GM21526 (cell line): ENCODE results near the gene PTPRCAP.
"Not testable (repeated sequence)": the region's sequence is repeated elsewhere in the genome, so short reads cannot be mapped to it uniquely, and the experiment has no call there.

Experiments used
- ATAC-seq: cut with Tn5 transposase; IDR thresholded peaks from one replicate; pipeline ENCODE4 v1.9.1; 2021; ENCODE audit warnings: moderate library complexity; ENCODE audit not compliant: unreplicated experiment, low FRiP score

The PTPRCAP gene

GRCh38 chr11:67412495-67413179 is 24.8 kb downstream of the PTPRCAP start:
- ATAC-seq: no peak

DNA sequence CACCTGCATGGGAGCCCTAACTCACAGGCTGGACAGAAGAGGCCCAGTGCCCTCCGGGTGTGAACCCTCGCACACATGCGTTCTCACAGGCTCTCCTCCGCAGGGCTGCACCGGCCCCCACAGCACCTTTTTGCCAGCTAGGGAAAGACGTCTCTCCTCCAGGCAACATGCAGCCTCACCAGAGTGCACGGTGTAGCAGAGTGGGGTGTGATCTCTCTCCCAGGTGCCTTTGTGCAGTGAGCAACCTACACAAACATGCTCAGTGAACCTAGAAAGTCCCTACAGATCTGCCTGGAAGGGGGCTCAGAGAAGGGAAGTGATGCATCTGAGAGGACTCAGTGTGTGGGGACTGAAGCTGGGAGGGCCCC is 25.7 kb downstream of the PTPRCAP start:
- no peak for ATAC-seq

DNA sequence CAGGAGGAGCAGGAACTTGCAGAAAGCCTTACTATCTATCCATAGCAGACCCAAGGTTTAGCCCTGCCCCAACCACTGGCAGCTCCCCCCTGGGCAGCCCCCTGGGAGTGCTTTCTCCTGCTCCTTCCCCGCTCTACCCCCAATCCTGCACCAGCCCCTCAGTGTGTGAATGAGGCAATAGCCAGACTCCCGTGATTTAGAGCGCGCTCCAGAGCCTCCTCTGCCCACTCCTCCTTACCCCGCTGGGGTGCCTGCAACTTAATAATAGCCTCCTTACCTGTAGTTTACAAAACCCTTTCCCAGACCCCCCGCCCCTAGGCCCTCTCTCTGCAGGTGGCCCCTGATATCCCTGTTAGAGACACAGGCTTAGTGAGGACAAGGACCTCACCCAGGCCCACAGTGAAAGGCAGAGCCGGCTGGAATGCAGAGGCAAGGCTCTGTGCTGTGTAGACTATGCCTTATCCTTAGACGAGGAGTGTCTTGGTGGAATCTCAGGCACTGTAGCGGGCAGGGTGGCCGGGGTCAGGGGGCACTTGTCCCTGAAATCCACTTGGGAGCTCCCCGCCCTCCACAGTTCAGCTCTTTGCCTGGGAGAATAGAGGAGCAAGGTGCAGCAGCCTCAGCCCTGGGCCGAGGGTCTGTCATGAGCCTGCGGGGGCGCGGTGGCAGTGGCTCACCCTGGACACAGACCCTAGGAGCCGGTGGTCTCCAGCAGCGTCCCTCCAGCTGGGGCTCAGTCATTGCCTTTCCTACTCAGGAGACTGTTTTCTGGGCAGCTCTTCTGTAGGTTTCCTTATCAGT is 26.3 kb downstream of the PTPRCAP start:
- no peak for ATAC-seq

GRCh38 chr11:67410369-67410831 is 27.1 kb downstream of the PTPRCAP start:
- ATAC-seq: no peak

GRCh38 chr11:67409781-67410368 is 27.6 kb downstream of the PTPRCAP start:
- ATAC-seq: no peak

DNA sequence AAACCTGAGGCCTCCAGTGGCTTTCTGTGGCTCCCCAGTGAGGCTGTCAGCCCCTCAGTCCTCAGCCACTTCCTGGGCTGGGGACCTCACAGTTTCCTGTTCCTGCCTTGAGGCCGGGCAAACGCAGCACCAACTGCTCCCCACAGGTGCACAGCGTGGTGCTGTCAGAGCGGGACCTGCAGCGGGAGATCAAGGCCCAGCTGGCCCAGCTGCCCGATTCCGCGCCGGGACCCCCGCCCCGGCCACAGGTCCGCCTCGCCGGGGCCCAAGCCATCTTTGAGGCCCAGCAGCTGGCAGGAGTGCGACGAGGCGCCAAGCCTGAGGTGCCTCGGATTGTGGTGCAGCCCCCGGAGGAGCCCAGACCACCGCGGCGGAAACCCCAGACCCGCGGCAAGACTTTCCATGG is 28.2 kb downstream of the PTPRCAP start:
- no peak for ATAC-seq

- ATAC-seq: no peak
Observed at GRCh38 chr11:67408437-67409200, 28.9 kb downstream of the PTPRCAP start.

GRCh38 chr11:67407688-67408163 is 29.8 kb downstream of the PTPRCAP start:
- ATAC-seq: no peak

DNA sequence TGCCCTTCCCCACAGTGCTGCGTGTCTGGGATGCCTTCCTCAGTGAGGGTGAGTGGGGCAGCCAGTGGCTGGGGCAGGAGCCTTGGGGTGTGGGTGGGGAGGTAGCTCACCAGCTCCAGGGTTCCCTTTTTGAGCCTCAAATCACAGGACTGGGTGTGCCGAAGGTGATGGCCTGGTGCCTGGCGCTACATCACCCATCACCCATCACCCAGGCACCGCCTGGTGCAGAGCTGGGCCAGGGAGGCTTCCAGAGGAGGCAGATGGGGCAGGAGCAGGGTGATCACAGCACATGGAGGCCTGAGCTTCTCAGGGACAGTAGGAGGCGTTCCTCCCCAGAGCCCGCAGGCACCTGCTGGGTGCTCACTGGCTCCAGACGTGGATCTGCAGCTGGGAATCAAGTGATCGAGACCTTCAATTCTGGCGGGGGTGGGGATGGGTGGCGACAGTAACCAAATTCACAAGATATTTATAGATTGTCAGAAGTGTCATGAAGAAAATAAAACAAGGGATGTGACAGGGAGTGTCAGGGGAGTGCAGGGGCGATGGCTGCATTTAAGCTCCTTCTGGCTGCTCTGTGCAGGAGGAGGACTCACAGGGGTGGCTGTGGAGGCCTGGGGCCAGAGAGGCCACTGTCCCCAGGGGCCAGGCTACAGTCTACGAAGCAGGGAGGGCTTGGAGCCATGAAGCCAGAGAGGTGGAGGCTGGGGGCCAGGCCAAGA is 30.4 kb downstream of the PTPRCAP start:
- no peak for ATAC-seq

DNA sequence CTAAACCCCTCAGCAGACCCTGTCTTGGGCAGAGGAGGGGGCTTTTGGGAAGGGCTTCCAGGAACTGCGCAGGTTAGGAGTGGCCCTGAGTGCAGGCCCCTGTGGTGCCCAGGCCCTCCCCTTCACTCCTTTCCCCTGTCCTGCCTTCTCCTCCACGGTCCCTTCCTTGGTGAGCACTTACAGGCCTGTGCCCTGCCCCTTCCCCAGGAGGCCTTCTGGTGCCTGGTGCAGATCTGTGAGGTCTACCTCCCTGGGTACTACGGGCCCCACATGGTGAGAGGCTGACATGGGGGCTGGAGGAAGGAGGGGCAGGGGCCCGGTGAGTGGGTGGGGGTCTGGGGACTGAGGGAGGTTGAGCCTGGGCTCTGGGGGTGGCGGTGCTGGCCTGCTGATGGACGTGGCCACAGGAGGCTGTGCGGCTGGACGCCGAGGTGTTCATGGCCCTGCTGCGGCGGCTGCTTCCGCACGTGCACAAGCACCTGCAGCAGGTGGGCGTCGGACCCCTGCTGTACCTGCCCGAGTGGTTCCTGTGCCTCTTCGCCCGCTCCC is 31.0 kb downstream of the PTPRCAP start:
- no peak for ATAC-seq

DNA sequence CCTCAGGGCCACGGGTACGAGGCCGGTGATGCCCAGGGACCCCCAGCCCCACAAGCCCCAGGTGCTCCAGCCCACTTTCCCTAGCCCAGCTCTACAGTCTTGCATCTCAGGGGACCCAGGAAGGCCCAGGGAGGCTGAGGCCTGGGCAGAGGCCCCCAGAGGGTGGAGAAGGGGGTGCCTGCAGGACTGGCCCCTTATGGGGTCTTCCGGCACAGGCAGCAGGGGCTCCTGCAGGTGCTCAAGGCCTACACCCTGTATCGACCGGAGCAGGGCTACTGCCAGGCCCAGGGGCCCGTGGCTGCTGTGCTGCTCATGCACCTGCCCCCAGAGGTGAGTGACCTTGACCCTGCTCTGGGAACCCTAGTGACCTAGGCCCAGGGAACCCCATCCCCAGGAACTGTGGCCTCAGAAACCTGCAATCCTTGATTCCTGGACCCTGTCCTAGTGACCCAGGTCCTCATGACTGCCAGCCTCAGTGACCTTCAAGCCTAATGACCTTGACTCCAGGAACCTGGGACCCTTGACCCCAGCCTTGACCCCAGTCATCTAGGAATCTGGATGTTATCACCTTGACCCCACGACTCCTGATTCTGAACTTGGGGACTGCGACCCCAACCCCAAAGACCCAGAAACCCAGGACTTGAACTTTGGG is 31.7 kb downstream of the PTPRCAP start:
- ATAC-seq: no peak

- ATAC-seq: no peak
Observed at GRCh38 chr11:67405196-67405567, 32.3 kb downstream of the PTPRCAP start.

GRCh38 chr11:67404515-67405195 is 32.8 kb downstream of the PTPRCAP start:
- ATAC-seq: no peak

DNA sequence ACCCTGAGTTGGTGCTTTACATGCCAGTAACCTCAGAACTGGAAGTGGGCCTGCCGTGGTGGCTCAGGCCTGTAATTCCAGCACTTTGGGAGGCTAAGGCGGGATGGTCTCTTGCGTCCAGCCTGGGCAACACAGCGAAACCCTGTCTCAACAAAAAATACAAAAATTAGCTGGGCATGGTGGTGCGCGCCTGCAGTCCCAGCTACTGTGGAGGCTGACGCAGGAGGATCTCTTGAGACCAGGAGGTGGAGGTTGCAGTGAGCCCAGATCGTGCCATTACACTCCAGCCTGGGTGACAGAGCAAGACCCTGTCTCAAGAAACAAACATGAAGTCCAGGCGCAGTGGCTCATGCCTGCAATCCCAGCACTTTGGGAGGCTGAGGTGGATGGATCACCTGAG is 34.4 kb downstream of the PTPRCAP start:
- not testable (repeated sequence) for ATAC-seq

GRCh38 chr11:67402192-67402839 is 35.2 kb downstream of the PTPRCAP start:
- ATAC-seq: not testable (repeated sequence)

DNA sequence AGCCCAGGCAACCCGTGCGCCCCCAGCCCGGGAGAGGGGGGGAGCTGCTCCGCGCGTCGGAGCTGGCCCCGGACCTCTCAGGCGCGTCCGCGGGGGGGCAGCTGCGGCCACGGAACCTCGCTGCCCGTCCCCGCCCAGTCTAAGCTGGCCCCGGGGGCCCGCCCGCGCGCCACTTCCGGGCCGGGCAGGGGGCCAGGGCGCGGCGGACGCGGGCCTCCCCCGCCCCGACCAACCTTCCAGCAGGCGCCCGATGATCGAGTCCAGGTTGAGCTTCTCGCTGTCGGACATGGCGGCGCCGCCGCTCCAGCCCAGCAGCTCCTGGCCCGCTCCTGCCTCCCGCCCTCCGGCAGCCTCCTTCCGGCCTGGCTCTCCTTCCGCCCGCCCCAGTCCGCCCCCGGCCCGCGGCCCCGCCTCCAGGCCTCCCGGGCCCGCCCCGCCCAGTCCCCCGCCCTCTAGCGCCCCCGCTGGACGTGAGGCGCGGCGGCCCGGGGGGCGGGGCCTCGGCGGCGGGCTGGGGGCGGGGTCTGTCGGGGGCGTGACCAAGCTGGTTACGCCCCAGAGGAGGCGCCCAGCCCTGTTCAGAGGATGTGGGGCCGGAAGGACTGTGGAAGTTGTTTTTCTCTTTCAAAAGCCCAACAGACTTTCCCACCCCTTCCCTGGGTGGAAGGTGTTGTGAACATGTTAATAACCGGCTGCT is 35.8 kb downstream of the PTPRCAP start, which contains the start of gene PPP1CA:
Gene PPP1CA (minus strand): TSS at position 364 of the 697 bp plus-strand sequence. CDS start 76 bp downstream, at position 288.
- peak; percentile 35 for ATAC-seq

- no peak for ATAC-seq
Observed at GRCh38 chr11:67400942-67401494, 36.5 kb downstream of the PTPRCAP start.
